ENCODE results near the gene CAMK2N2. TPM values are rescaled to one million over a fixed set of nuclear protein-coding genes. Genes with fewer than 3 reads are reported as not detected.

Gene CAMK2N2
- total and polyA plus RNA-seq, 9 of the 15 experiments (the other 6 are each of a cell fraction or from before 2014, with no cell fraction given): 0.08 to 0.22 (median 0.11) TPM; not detected in 5

DNA sequence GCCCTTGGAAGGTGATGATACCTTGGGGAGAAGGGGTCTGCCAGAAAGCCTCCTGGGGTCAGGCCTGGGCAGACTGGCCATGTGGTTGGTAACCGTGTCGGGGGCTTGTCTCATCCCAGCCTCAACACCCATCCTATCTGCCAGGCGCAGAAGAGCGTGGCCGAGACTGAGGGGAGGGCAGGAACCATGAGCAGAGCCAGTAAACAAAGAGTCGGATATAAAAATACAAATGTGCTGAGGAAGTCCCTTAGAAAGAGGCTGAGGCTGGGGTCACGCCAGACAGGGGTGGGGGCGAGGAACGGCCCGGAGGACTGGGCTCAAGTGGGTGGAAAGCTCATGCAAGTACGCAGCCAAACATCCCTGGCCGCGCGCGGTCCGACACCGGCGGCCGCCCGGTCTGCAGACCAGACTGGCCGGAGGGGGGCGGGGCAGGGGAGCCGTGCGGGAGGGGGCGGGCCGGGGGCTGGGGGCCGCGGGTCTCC lies 1.9 kb downstream of the CAMK2N2 start:
- H3K9me1 ChIP-seq (ENCODE audit: control insufficient read depth, insufficient read depth, low read length): no peaks in the 10 kb centered on the region
- H3K36me3 ChIP-seq (ENCODE audit: control insufficient read depth, insufficient read depth, low read length): no peaks in the 10 kb centered on the region
- FAIRE-seq: no peak
- BruUV-seq (replicated peaks): no TSS peak
- H3K4me2 ChIP-seq (ENCODE audit: insufficient read depth, low read length): no peak overlapping the region
- H2AFZ ChIP-seq (ENCODE audit: low read depth, low read length): no peak overlapping the region
- peaks cover 10 to 31% of the 10 kb centered on the region in 2 experiments; a peak in 4 of 5 replicates for H3K27me3 ChIP-seq (ENCODE audit: control insufficient read depth in 2 of 2, insufficient read depth in 2 of 2, low read length in 2 of 2)
- in situ Hi-C loops (cut with MboI): no loop called here
- intact Hi-C loops (cut with micrococcal nuclease): no loop called here
- H3K4me1 ChIP-seq (replicated peaks in 1 of 2; ENCODE audit: control insufficient read depth in 2 of 2, insufficient read depth in 2 of 2, low read length in 2 of 2): peaks cover 14 to 36% of the 10 kb centered on the region in 2 experiments; a peak in 4 of 5 replicates
- H4K20me1 ChIP-seq (replicated peaks; ENCODE audit: control insufficient read depth, insufficient read depth, low read length): peaks cover 34% of the 10 kb centered on the region
- H3K9ac ChIP-seq (ENCODE audit: insufficient read depth in 1 of 2, low read depth in 2 of 2, low read length in 2 of 2): peak overlapping the region in 1 of 2 experiments; percentile 45; a peak in 1 of 4 replicates
- H3K27ac ChIP-seq (ENCODE audit: extremely low read depth, low read depth, low read length): no peak overlapping the region
- WGBS (ENCODE audit: insufficient coverage, low coverage, missing lambda C conversion rate): 18% methylated on average over 21 of the region's 28 CpGs
- CTCF ChIA-PET (ENCODE audit: low intra/inter-chr PET ratio): interaction anchor here (0.6 kb wide), 1 partner anchor 9 kb away, joined by 3 read pairs; no protein-coding TSS in a partner anchor
- no peaks in the 10 kb centered on the region; the same call in 2 of the 3 replicates for H3K79me2 ChIP-seq (ENCODE audit: control insufficient read depth, insufficient read depth, low read length)
- no peaks in the 10 kb centered on the region for H3K9me3 ChIP-seq (replicated peaks; ENCODE audit: control insufficient read depth, insufficient read depth, low read depth, low read length)
- no peak overlapping the region for H3K4me3 ChIP-seq
- DNase-seq (ENCODE audit: extremely low read depth in 1 of 4, low spot score in 3 of 4): no peak
- ATAC-seq: peak; percentile 11
- POLR2A ChIA-PET: no interaction called here
- TF ChIP-seq CTCFL (IDR thresholded peaks at IDR 0.05; ENCODE audit: borderline replicate concordance, insufficient read depth, low read depth, low read length, poor library complexity, severe bottlenecking) (no peak), FOXK1 (CRISPR knock-in tag; IDR thresholded peaks at IDR 0.05; ENCODE audit: borderline replicate concordance) (no peak), GABPB2 (CRISPR knock-in tag; conservative IDR thresholded peaks at IDR 0.05) (no peak), FOXA1 (IDR thresholded peaks at IDR 0.05; ENCODE audit: borderline replicate concordance) (no peak), IRF2 (CRISPR knock-in tag; IDR thresholded peaks at IDR 0.05) (no peak), TAF9B (IDR thresholded peaks at IDR 0.05; ENCODE audit: partially characterized antibody) (no peak), FIP1L1 (IDR thresholded peaks at IDR 0.05; ENCODE audit: low read depth, low read length, poor library complexity, severe bottlenecking) (no peak), TEAD1 (CRISPR knock-in tag; IDR thresholded peaks at IDR 0.05) (no peak), GTF2E2 (tag; IDR thresholded peaks at IDR 0.05) (no peak), USF2 (CRISPR knock-in tag; IDR thresholded peaks at IDR 0.05) (no peak), ZNF444 (CRISPR knock-in tag; IDR thresholded peaks at IDR 0.05) (no peak), TCF7L2 (IDR thresholded peaks at IDR 0.05; ENCODE audit: low read depth, low read length) (no peak), SIN3B (IDR thresholded peaks at IDR 0.05; ENCODE audit: low read depth) (no peak), NR4A1 (CRISPR knock-in tag; IDR thresholded peaks at IDR 0.05) (no peak), NR4A1 (tag; IDR thresholded peaks at IDR 0.05) (no peak), PHB2 (IDR thresholded peaks at IDR 0.05; ENCODE audit: low read depth) (no peak), ZNF740 (CRISPR knock-in tag; IDR thresholded peaks at IDR 0.05) (no peak), ZNF740 (tag; IDR thresholded peaks at IDR 0.05) (no peak)
- TF ChIP-seq, protein P1, sequence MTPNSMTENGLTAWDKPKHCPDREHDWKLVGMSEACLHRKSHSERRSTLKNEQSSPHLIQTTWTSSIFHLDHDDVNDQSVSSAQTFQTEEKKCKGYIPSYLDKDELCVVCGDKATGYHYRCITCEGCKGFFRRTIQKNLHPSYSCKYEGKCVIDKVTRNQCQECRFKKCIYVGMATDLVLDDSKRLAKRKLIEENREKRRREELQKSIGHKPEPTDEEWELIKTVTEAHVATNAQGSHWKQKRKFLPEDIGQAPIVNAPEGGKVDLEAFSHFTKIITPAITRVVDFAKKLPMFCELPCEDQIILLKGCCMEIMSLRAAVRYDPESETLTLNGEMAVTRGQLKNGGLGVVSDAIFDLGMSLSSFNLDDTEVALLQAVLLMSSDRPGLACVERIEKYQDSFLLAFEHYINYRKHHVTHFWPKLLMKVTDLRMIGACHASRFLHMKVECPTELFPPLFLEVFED (CRISPR knock-in tag; conservative IDR thresholded peaks at IDR 0.05): no peak

All from K562 (cell line).